Thyroid gland (tissue), 4 donors: ENCODE data around the gene MAPK4. TPM values are rescaled to one million over a fixed set of nuclear protein-coding genes. Genes with fewer than 3 reads are reported as not detected.

Experiments
- DNase-seq, 2 donors: peaks; one replicate each; pipeline ENCODE4 v3.0.0-alpha.2; 2019
- H3K27ac ChIP-seq, 3 donors: fragments of 200-600 bp; sonication (generic); 1 replicate in 2 of 3; 2 replicates in 1 of 3; pipeline ENCODE4 v1.5.1; 2016 to 2019; ENCODE audit warnings: mild to moderate bottlenecking in 1 of 3, moderate library complexity in 1 of 3
- H3K27me3 ChIP-seq: fragments of 200-600 bp; sonication (generic); one replicate; pipeline ENCODE4 v1.5.1; 2019
- H3K36me3 ChIP-seq, 2 donors: fragments of 200-600 bp; sonication (generic); one replicate each; pipeline ENCODE4 v1.5.1; 2016 to 2019
- H3K4me1 ChIP-seq, 2 donors: fragments of 200-600 bp; sonication (generic); one replicate each; pipeline ENCODE4 v1.5.1; 2017 to 2019
- H3K4me3 ChIP-seq, 3 donors: fragments of 200-600 bp; sonication (generic); replicated peaks in 1 of 3; 1 replicate in 2 of 3; 2 replicates in 1 of 3; pipeline ENCODE4 v1.5.1; 2016; ENCODE audit warnings: mild to moderate bottlenecking in 1 of 3
- H3K9me3 ChIP-seq: fragments of 200-600 bp; sonication (generic); one replicate; pipeline ENCODE4 v1.5.1; 2017
- POLR2A ChIP-seq, 2 donors: fragments of 450-650 bp; IDR thresholded peaks; one replicate each; pipeline ENCODE4 v1.6.1; 2017; ENCODE audit warnings: antibody characterized with exemption in 2 of 2, mild to moderate bottlenecking in 2 of 2, moderate library complexity in 1 of 2
- WGBS, 2 donors: methylation state at CpG; one replicate each; pipeline ENCODE4 v1.1.5; 2017; 5-methylcytosine and 5-hydroxymethylcytosine counted together
- intact Hi-C: fragments of 100-400 bp; cut with DNase I; formaldehyde crosslinking; loops from one replicate; pipeline ENCODE4 v1.15.1; 2023
- total RNA-seq, 4 donors: library from RNA; depleted of rRNA; stranded (reverse); fragments of >200 nt; gene quantifications; one replicate each; pipeline ENCODE4 v1.2.3, GENCODE V29; 2016
- TF ChIP-seq, protein P1 (sequence below), 6 experiments: fragments of 200-600 bp in 3 of 6; fragments of 450-650 bp in 3 of 6; sonication (generic) in 3 of 6; IDR thresholded peaks; one replicate each; pipeline ENCODE4 v1.5.1; 2016 to 2019; ENCODE audit warnings: antibody characterized with exemption in 6 of 6, mild to moderate bottlenecking in 2 of 6, inconsistent platforms in 1 of 6, moderate library complexity in 1 of 6

The MAPK4 gene
- total RNA-seq, 4 donors from 2014 or later = 3.5 to 17.9 (median 11.4) TPM

DNA sequence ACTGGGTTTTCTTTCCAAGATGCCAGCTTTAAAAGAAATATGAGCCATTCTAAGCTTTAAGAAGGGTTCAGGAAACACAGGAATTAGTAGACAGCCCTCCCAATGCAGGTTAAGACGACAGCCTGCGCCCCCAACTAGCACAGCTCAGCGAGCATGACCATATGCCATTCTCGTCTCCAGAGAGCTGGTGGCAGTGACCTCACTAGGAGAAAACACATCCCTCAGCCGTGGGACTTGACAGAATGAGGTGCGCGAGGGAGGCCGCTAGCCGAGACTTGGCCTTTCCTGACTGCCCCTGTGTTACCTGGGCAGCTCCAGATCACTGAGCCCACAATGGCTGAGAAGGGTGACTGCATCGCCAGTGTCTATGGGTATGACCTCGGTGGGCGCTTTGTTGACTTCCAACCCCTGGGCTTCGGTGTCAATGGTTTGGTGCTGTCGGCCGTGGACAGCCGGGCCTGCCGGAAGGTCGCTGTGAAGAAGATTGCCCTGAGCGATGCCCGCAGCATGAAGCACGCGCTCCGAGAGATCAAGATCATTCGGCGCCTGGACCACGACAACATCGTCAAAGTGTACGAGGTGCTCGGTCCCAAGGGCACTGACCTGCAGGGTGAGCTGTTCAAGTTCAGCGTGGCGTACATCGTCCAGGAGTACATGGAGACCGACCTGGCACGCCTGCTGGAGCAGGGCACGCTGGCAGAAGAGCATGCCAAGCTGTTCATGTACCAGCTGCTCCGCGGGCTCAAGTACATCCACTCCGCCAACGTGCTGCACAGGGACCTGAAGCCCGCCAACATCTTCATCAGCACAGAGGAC, 103.9 kb downstream of the MAPK4 start:
- intact Hi-C loops = no loop called here
- Histone ChIP-seq H3K27ac (peak overlapping the region; percentile 12 to 82 (median 23)), H3K4me1 (peaks cover 18 to 21% of the 10 kb centered on the region in 2 donors), H3K4me3 (no peak overlapping the region), H3K36me3 (no peaks in the 10 kb centered on the region), H3K27me3 (no peaks in the 10 kb centered on the region), H3K9me3 (no peaks in the 10 kb centered on the region)
- DNase-seq = no peak
- TF ChIP-seq, protein P1, sequence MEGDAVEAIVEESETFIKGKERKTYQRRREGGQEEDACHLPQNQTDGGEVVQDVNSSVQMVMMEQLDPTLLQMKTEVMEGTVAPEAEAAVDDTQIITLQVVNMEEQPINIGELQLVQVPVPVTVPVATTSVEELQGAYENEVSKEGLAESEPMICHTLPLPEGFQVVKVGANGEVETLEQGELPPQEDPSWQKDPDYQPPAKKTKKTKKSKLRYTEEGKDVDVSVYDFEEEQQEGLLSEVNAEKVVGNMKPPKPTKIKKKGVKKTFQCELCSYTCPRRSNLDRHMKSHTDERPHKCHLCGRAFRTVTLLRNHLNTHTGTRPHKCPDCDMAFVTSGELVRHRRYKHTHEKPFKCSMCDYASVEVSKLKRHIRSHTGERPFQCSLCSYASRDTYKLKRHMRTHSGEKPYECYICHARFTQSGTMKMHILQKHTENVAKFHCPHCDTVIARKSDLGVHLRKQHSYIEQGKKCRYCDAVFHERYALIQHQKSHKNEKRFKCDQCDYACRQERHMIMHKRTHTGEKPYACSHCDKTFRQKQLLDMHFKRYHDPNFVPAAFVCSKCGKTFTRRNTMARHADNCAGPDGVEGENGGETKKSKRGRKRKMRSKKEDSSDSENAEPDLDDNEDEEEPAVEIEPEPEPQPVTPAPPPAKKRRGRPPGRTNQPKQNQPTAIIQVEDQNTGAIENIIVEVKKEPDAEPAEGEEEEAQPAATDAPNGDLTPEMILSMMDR (IDR thresholded peaks at IDR 0.05) = no peak
- TF ChIP-seq POLR2A (IDR thresholded peaks at IDR 0.05) = no peak
- WGBS, 2 donors = 79 to 93% methylated on average over 18 to 40 of the region's 40 CpGs

DNA sequence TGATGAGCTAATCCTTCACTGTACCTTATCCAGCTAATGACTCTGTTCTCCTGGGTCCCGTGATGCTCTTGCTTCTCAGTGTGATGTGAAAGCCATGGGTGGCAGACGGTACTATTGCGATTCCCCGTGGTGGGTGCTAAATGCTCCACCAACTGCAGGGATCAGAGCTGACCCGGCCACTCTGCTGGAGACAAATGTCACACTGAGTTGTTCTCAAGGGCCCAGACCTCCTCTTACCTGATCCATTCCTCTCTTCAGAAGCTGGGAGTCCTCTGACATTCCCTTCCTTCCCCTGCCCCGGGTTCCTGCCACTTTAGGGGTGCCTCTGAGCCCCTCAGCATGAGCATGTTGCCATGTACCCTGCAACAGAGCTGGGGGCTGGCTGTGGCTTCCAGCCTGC, 105.1 kb downstream of the MAPK4 start:
- TF ChIP-seq, protein P1 (IDR thresholded peaks at IDR 0.05) = no peak
- no peak for TF ChIP-seq POLR2A (IDR thresholded peaks at IDR 0.05)
- Histone ChIP-seq H3K27ac (peak overlapping the region in 1 of 3 donors; percentile 82), H3K4me1 (peaks cover 8 to 11% of the 10 kb centered on the region in 2 donors), H3K36me3 (no peaks in the 10 kb centered on the region), H3K4me3 (no peak overlapping the region), H3K27me3 (no peaks in the 10 kb centered on the region), H3K9me3 (no peaks in the 10 kb centered on the region)
- intact Hi-C loops = no loop called here
- 76 to 79% methylated on average over 6 of the region's 6 CpGs for WGBS, 2 donors
- DNase-seq = no peak

DNA sequence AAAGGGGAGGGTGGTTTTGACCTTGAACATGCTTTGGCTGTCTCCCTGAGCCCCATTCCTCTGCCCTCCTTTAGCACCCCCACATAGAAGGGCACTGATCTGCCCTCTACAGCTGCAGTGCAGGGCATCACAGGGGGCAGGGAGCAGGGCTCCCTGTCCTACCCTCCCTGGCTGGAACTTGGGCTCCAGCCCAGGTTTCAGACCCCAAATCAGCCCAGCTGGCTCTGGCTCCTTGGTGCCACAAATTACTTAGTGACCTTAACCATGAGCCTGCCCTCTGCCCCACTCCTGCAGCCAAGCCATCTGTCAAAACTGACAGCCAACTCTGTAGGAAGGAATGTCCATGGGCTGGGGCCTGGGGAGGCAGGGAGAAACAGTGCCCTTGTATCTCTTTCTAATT, 105.6 kb downstream of the MAPK4 start:
- TF ChIP-seq, protein P1 (IDR thresholded peaks at IDR 0.05) = no peak
- TF ChIP-seq POLR2A (IDR thresholded peaks at IDR 0.05) = no peak
- Histone ChIP-seq H3K27ac (peak overlapping the region in 1 of 3 donors; percentile 82), H3K36me3 (no peaks in the 10 kb centered on the region), H3K9me3 (no peaks in the 10 kb centered on the region), H3K4me1 (peaks cover 8 to 11% of the 10 kb centered on the region in 2 donors), H3K4me3 (no peak overlapping the region), H3K27me3 (no peaks in the 10 kb centered on the region)
- DNase-seq = no peak
- intact Hi-C loops = no loop called here

DNA sequence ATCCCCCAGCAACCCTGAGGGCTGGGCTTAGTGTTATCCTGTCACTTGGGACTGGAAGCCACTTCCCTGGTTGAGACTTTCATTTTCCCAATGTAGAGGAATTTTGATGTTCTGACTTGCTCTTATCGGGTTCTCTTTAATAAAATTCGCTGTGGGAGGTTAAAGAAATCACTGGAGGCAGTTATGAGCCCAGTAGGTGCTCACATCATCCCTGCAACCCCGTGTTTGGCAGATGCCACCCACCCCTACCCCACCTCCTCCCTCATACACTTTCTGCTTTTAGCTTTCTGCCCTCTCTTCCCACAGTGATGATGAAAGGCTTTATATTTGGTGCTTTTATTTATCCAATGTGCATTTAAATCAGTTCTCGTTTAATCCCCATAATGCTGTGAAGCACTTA, 106.6 kb downstream of the MAPK4 start:
- intact Hi-C loops = no loop called here

DNA sequence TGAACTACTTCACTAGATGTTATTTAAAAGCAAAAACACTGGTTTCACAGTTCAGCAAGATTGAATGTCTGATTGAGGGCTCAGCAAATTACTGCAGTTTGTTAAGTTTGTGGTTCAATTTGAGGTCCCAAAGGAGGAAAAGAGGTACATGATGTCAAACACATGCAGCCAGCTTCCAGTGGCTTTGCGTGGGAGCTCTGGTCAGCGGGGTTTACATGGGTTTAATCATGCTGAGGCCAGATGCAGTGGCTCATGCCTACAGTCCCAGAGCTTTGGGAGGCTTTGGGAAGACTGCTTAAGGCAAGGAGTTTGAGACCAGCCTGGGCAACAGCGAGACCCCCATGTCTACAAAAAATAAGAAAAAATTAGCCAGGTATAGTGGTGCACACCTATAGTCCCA, 111.5 kb downstream of the MAPK4 start:
- Histone ChIP-seq H3K27ac (peak overlapping the region in 1 of 3 donors; percentile 82), H3K4me3 (no peak overlapping the region), H3K27me3 (no peaks in the 10 kb centered on the region), H3K4me1 (peaks cover 11 to 14% of the 10 kb centered on the region in 2 donors), H3K36me3 (no peaks in the 10 kb centered on the region), H3K9me3 (no peaks in the 10 kb centered on the region)
- 73 to 85% methylated on average over 3 of the region's 3 CpGs for WGBS, 2 donors
- no peak for TF ChIP-seq POLR2A (IDR thresholded peaks at IDR 0.05)
- TF ChIP-seq, protein P1 (IDR thresholded peaks at IDR 0.05) = no peak
- DNase-seq = no peak
- intact Hi-C loops = no loop called here

More for the DNA sequence above, 106.6 kb downstream of the MAPK4 start:
- no peak overlapping the region for H3K4me3 ChIP-seq
- no peak for TF ChIP-seq POLR2A (IDR thresholded peaks at IDR 0.05)
- TF ChIP-seq, protein P1 (IDR thresholded peaks at IDR 0.05) = no peak
- H3K27me3 ChIP-seq = no peaks in the 10 kb centered on the region
- H3K36me3 ChIP-seq = no peaks in the 10 kb centered on the region
- 73 to 82% methylated on average over 4 of the region's 4 CpGs for WGBS, 2 donors
- H3K4me1 ChIP-seq = peaks cover 11% of the 10 kb centered on the region in 2 donors
- H3K9me3 ChIP-seq = no peaks in the 10 kb centered on the region
- H3K27ac ChIP-seq = no peak overlapping the region
- DNase-seq = no peak
